GM23338 (cell line): Measurements from ENCODE around the gene C17orf107. TPM values are rescaled to one million over a fixed set of nuclear protein-coding genes. Genes with fewer than 3 reads are reported as not detected.
A peak's percentile ranks its signal among the peaks of the same experiment; 100 is the strongest.

Experiments used
- ATAC-seq: fragments of 200-7000 bp; cut with Tn5 transposase; 3 replicates; pipeline ENCODE4 v1.9.1; 2020
- DNase-seq: peaks from one replicate; pipeline ENCODE4 v3.0.0-alpha.2; 2015; ENCODE audit warnings: low spot score
- H2AFZ ChIP-seq: fragments of 200-600 bp; sonication (generic); 2 replicates; pipeline ENCODE4 v1.8.0; 2016; ENCODE audit warnings: antibody characterized with exemption, mild to moderate bottlenecking, moderate library complexity
- H3F3A ChIP-seq: fragments of 200-600 bp; sonication (generic); replicated peaks from 2 replicates; pipeline ENCODE4 v1.8.0; 2017; ENCODE audit warnings: antibody characterized with exemption, mixed run types, low read depth
- H3K27ac ChIP-seq: fragments of 200-600 bp; sonication (generic); 2 replicates; pipeline ENCODE4 v1.6.1; 2016; ENCODE audit warnings: low read depth
- H3K27me3 ChIP-seq: fragments of 200-600 bp; sonication (generic); 2 replicates; pipeline ENCODE4 v1.8.0; 2016; ENCODE audit warnings: mild to moderate bottlenecking, mixed run types, moderate library complexity; ENCODE audit not compliant: insufficient read depth
- H3K36me3 ChIP-seq: fragments of 200-600 bp; sonication (generic); 2 replicates; pipeline ENCODE4 v1.8.0; 2016; ENCODE audit warnings: mild to moderate bottlenecking; ENCODE audit not compliant: insufficient read depth
- H3K4me1 ChIP-seq: fragments of 200-600 bp; sonication (generic); 2 replicates; pipeline ENCODE4 v1.8.0; 2016; ENCODE audit warnings: mild to moderate bottlenecking, moderate library complexity; ENCODE audit not compliant: insufficient read depth
- H3K4me2 ChIP-seq: fragments of 200-600 bp; sonication (generic); 2 replicates; pipeline ENCODE4 v1.7.1; 2017; ENCODE audit warnings: mixed run types
- H3K4me3 ChIP-seq: fragments of 200-600 bp; sonication (generic); 2 replicates; pipeline ENCODE4 v1.6.1; 2016; ENCODE audit warnings: mixed run types
- H3K79me2 ChIP-seq: fragments of 200-600 bp; sonication (generic); replicated peaks from 2 replicates; pipeline ENCODE4 v1.8.0; 2017; ENCODE audit warnings: mild to moderate bottlenecking; ENCODE audit not compliant: insufficient read depth
- H3K9me2 ChIP-seq: fragments of 200-600 bp; sonication (generic); 2 replicates; pipeline ENCODE4 v1.8.0; 2017; ENCODE audit not compliant: insufficient read depth
- H4K20me1 ChIP-seq: fragments of 200-600 bp; sonication (generic); replicated peaks from 2 replicates; pipeline ENCODE4 v1.8.0; 2017; ENCODE audit warnings: mild to moderate bottlenecking; ENCODE audit not compliant: insufficient read depth
- H3K27ac Mint-ChIP-seq: 2 replicates; pipeline ENCODE4 v1.8.0; 2020; ENCODE audit warnings: inconsistent platforms, mild to moderate bottlenecking, moderate library complexity, mixed read lengths
- H3K27me3 Mint-ChIP-seq: 3 replicates; pipeline ENCODE4 v1.8.0; 2022; ENCODE audit warnings: low read depth, mild to moderate bottlenecking, moderate library complexity, mixed read lengths, inconsistent platforms; ENCODE audit not compliant: insufficient read depth, poor library complexity
- H3K36me3 Mint-ChIP-seq: 3 replicates; pipeline ENCODE4 v1.8.0; 2021; ENCODE audit warnings: low read depth, mild to moderate bottlenecking, inconsistent platforms, moderate library complexity, mixed read lengths
- H3K4me1 Mint-ChIP-seq: 3 replicates; pipeline ENCODE4 v1.8.0; 2020; ENCODE audit warnings: mild to moderate bottlenecking, inconsistent platforms, mixed read lengths
- H3K4me3 Mint-ChIP-seq: 3 replicates; pipeline ENCODE4 v1.8.0; 2021; ENCODE audit warnings: moderate library complexity, mild to moderate bottlenecking, inconsistent platforms, mixed read lengths
- H3K9me3 Mint-ChIP-seq: 3 replicates; pipeline ENCODE4 v1.8.0; 2020; ENCODE audit warnings: moderate library complexity, mild to moderate bottlenecking, inconsistent platforms, mixed read lengths
- CREB1 ChIP-seq: fragments of 250-450 bp; sonication (Bioruptor Pico); IDR thresholded peaks from 2 replicates; pipeline ENCODE4 v1.5.0; 2020; ENCODE audit warnings: low read depth, mild to moderate bottlenecking, moderate library complexity
- CTCF ChIP-seq, 2 experiments: fragments of 200-600 bp in 1 of 2; sonication (generic) in 1 of 2; conservative IDR thresholded peaks; 2 replicates each; pipeline versions ENCODE4 v1.5.1 to v1.6.1; 2016 to 2017; ENCODE audit warnings: antibody characterized with exemption in 2 of 2, low read depth in 2 of 2, mild to moderate bottlenecking in 2 of 2, moderate library complexity in 1 of 2
- ETS1 ChIP-seq: IDR thresholded peaks from 2 replicates; pipeline ENCODE4 v1.6.1; 2016; ENCODE audit warnings: antibody characterized with exemption
- EZH2 ChIP-seq: fragments of 200-600 bp; sonication (generic); IDR thresholded peaks from one replicate; pipeline ENCODE4 v1.8.0; 2017; ENCODE audit warnings: antibody characterized with exemption, mild to moderate bottlenecking, low read depth; ENCODE audit not compliant: unreplicated experiment
- EZH2phosphoT487 ChIP-seq: fragments of 200-600 bp; sonication (generic); IDR thresholded peaks from one replicate; pipeline ENCODE4 v1.8.1; 2018; ENCODE audit warnings: antibody characterized with exemption; ENCODE audit not compliant: unreplicated experiment
- JUNB ChIP-seq: IDR thresholded peaks from one replicate; pipeline ENCODE4 v1.6.1; 2016; ENCODE audit warnings: antibody characterized with exemption; ENCODE audit not compliant: unreplicated experiment
- NANOG ChIP-seq: IDR thresholded peaks from 2 replicates; pipeline ENCODE4 v1.6.1; 2016; ENCODE audit warnings: antibody characterized with exemption, borderline replicate concordance
- POLR2AphosphoS5 ChIP-seq: IDR thresholded peaks from 2 replicates; pipeline ENCODE4 v1.6.1; 2016; ENCODE audit warnings: antibody characterized with exemption, low read depth
- REST ChIP-seq: IDR thresholded peaks from one replicate; pipeline ENCODE4 v1.6.1; 2018; ENCODE audit warnings: antibody characterized with exemption; ENCODE audit not compliant: unreplicated experiment
- STAT1 ChIP-seq: IDR thresholded peaks from one replicate; pipeline ENCODE4 v1.6.1; 2016; ENCODE audit warnings: antibody characterized with exemption; ENCODE audit not compliant: unreplicated experiment
- ZNF331 ChIP-seq: fragments of 250-450 bp; sonication (Bioruptor Pico); IDR thresholded peaks from 2 replicates; pipeline ENCODE4 v1.5.0; 2020; ENCODE audit warnings: low read depth, mild to moderate bottlenecking, moderate library complexity
- ZNF462 ChIP-seq: fragments of 250-450 bp; sonication (Bioruptor Pico); IDR thresholded peaks from 2 replicates; pipeline ENCODE4 v1.5.0; 2020; ENCODE audit warnings: mild to moderate bottlenecking, moderate library complexity
- polyA plus RNA-seq: library from polyadenylated mRNA; unstranded; fragments of >200 nt; fragmentation: Nextera tagmentation; extraction: Ambion mirVana; gene quantifications from 2 replicates; pipeline ENCODE4 v1.2.1, GENCODE V29; 2016
- total RNA-seq: library from RNA; depleted of rRNA; stranded (reverse); fragments of >200 nt; shearing (Covaris generic); gene quantifications from 2 replicates; pipeline ENCODE4 v1.2.3, GENCODE V29; 2014

The C17orf107 gene
- total and polyA plus RNA-seq, 2 experiments from 2014 or later: 1.9 to 5.9 TPM

GRCh38 chr17:4901648-4902344, 2.5 kb downstream of the C17orf107 start:
- Histone ChIP-seq H3K79me2 (no peaks in the 10 kb centered on the region), H3K36me3 (no peaks in the 10 kb centered on the region; the same call in 1 of the 2 replicates), H3K4me2 (peak overlapping the region; percentile 95; the same call in 1 of the 2 replicates), H3K9me2 (no peaks in the 10 kb centered on the region), H4K20me1 (no peaks in the 10 kb centered on the region), H3K4me1 (0 out of 2 replicates have a peak, but pooled peaks cover 5% of the 10 kb centered on the region), H2AFZ (no peak overlapping the region), H3K27ac (no peak overlapping the region), H3F3A (peaks cover 31% of the 10 kb centered on the region), H3K4me3 (peak overlapping the region; percentile 77; the same call in 1 of the 2 replicates), H3K27me3 (peaks cover 9% of the 10 kb centered on the region)
- DNase-seq (no peak), ATAC-seq (peak; percentile 7)
- Mint-ChIP-seq H3K4me1 (peaks cover 20% of the 10 kb centered on the region), H3K27ac (no peak overlapping the region), H3K4me3 (peak overlapping the region; percentile 85; the same call in 2 of the 3 replicates), H3K36me3 (no peaks in the 10 kb centered on the region; the same call in 2 of the 3 replicates), H3K27me3 (peaks cover 25% of the 10 kb centered on the region), H3K9me3 (no peaks in the 10 kb centered on the region)
- TF ChIP-seq ETS1: no peak
- TF ChIP-seq ZNF462: no peak
- TF ChIP-seq EZH2phosphoT487: no peak
- TF ChIP-seq CREB1 (CRISPR knock-in tag): no peak
- TF ChIP-seq POLR2AphosphoS5: no peak
- no peak for TF ChIP-seq REST
- no peak for TF ChIP-seq STAT1
- no peak for TF ChIP-seq JUNB
- no peak for TF ChIP-seq ZNF331
- no peak for TF ChIP-seq EZH2
- TF ChIP-seq NANOG: no peak
- TF ChIP-seq CTCF (conservative IDR thresholded peaks at IDR 0.05; ENCODE audit: low read depth in 2 of 2): no peak
